K562 (cell line): ENCODE results near the gene LRRC39. TPM values are rescaled to one million over a fixed set of nuclear protein-coding genes. Genes with fewer than 3 reads are reported as not detected.

Experiments used
- ATF7 ChIP-seq: fragments of 450-650 bp; IDR thresholded peaks from 2 replicates; pipeline ENCODE4 v1.7.1; 2014; ENCODE audit warnings: mild to moderate bottlenecking, moderate library complexity
- BHLHE40 ChIP-seq: IDR thresholded peaks from 2 replicates; pipeline ENCODE4 v1.6.1; 2011; ENCODE audit warnings: low read length, improper control_type of control experiment
- C11orf30 ChIP-seq: fragments of 450-650 bp; IDR thresholded peaks from 2 replicates; pipeline ENCODE4 v1.6.1; 2016; ENCODE audit warnings: low read depth, mild to moderate bottlenecking
- CTBP1 ChIP-seq: fragments of 450-650 bp; IDR thresholded peaks from 2 replicates; pipeline ENCODE4 v1.6.1; 2016; ENCODE audit warnings: borderline replicate concordance
- DDX20 ChIP-seq: fragments of 450-650 bp; IDR thresholded peaks from 2 replicates; pipeline ENCODE4 v1.6.1; 2016; ENCODE audit warnings: missing genetic modification characterization, low read depth, mild to moderate bottlenecking, missing compliant biosample characterization, moderate library complexity
- E2F4 ChIP-seq: sonication (generic); formaldehyde crosslinking; IDR thresholded peaks from 2 replicates; pipeline ENCODE4 v1.8.0; 2022; ENCODE audit warnings: mild to moderate bottlenecking, low read depth, missing genetic modification reagents
- E4F1 ChIP-seq: fragments of 250-450 bp; sonication (Bioruptor Pico); IDR thresholded peaks from 2 replicates; pipeline ENCODE4 v1.5.0; 2021; ENCODE audit warnings: mild to moderate bottlenecking, borderline replicate concordance
- FOXO4 ChIP-seq: fragments of 450-650 bp; formaldehyde crosslinking; IDR thresholded peaks from 2 replicates; pipeline ENCODE4 v1.4.0; 2020; ENCODE audit warnings: mild to moderate bottlenecking, moderate library complexity
- GABPB1 ChIP-seq: sonication (generic); formaldehyde crosslinking; IDR thresholded peaks from 2 replicates; pipeline ENCODE4 v1.8.0; 2022; ENCODE audit warnings: mild to moderate bottlenecking, missing genetic modification reagents
- GTF2F1 ChIP-seq: IDR thresholded peaks from 2 replicates; pipeline ENCODE4 v1.6.1; 2011; ENCODE audit warnings: low read depth, low read length, improper control_type of control experiment
- HDAC1 ChIP-seq, 2 experiments: fragments of 450-650 bp; IDR thresholded peaks; 2 replicates each; pipeline ENCODE4 v1.6.1; 2016 to 2017; ENCODE audit warnings: inconsistent platforms in 1 of 2, mild to moderate bottlenecking in 1 of 2, moderate library complexity in 1 of 2
- HNRNPK ChIP-seq: fragments of 200-400 bp; formaldehyde crosslinking; IDR thresholded peaks from one replicate; pipeline ENCODE4 v1.6.1; 2018; ENCODE audit warnings: mild to moderate bottlenecking, low read depth, low read length; ENCODE audit not compliant: poor library complexity, severe bottlenecking
- KAT7 ChIP-seq: sonication (generic); formaldehyde crosslinking; IDR thresholded peaks from 2 replicates; pipeline ENCODE4 v1.8.0; 2022; ENCODE audit warnings: missing genetic modification reagents, mild to moderate bottlenecking, borderline replicate concordance
- LEF1 ChIP-seq: fragments of 450-650 bp; IDR thresholded peaks from 2 replicates; pipeline ENCODE4 v1.6.1; 2016; ENCODE audit warnings: mild to moderate bottlenecking
- MAFG ChIP-seq: fragments of 450-650 bp; conservative IDR thresholded peaks from 2 replicates; pipeline ENCODE4 v1.6.1; 2016; ENCODE audit warnings: missing genetic modification characterization, missing compliant biosample characterization
- NCOR1 ChIP-seq: fragments of 450-650 bp; IDR thresholded peaks from 2 replicates; pipeline ENCODE4 v1.6.1; 2016; ENCODE audit warnings: mild to moderate bottlenecking, moderate library complexity
- TAL1 ChIP-seq: fragments of 450-650 bp; IDR thresholded peaks from 2 replicates; pipeline ENCODE4 v1.6.1; 2016; ENCODE audit warnings: mild to moderate bottlenecking
- TCF7 ChIP-seq: sonication (generic); IDR thresholded peaks from 2 replicates; pipeline ENCODE4 v1.6.1; 2016; ENCODE audit warnings: antibody characterized with exemption, borderline replicate concordance
- ZEB2 ChIP-seq: fragments of 450-650 bp; IDR thresholded peaks from 2 replicates; pipeline ENCODE4 v1.6.1; 2016
- ZNF384 ChIP-seq: IDR thresholded peaks from 2 replicates; pipeline ENCODE4 v1.6.1; 2012; ENCODE audit warnings: low read depth, low read length, improper control_type of control experiment
- ZNF584 ChIP-seq: fragments of 200-800 bp; sonication (Bioruptor generic); IDR thresholded peaks from 2 replicates; pipeline ENCODE4 v1.6.1; 2016; ENCODE audit warnings: low read depth, mild to moderate bottlenecking, missing genetic modification characterization, missing compliant biosample characterization
- polyA plus RNA-seq, 8 experiments: library from polyadenylated mRNA; depleted of rRNA in 4 of 8; stranded (reverse) in 5 of 8; unstranded in 3 of 8; fragments of >200 nt; fragmentation: Nextera tagmentation in 2 of 8; fragmentation: Illumina TruSeq in 1 of 8; extraction: Ambion mirVana in 2 of 8; extraction: Trizol in 1 of 8; gene quantifications; 2 replicates each; pipeline versions ENCODE4 v1.2.1 to v1.2.3, GENCODE V29; 2011 to 2014; ENCODE audit warnings: inconsistent platforms in 1 of 8, missing spikeins in 1 of 8
- total RNA-seq, 7 experiments: library from RNA; depleted of rRNA in 6 of 7; stranded (reverse); fragments of >200 nt in 6 of 7; fragmentation: Illumina TruSeq in 2 of 7; extraction: Trizol in 2 of 7; gene quantifications; 2 replicates each; pipeline versions ENCODE4 v1.2.1 to v1.2.3, GENCODE V29; 2011 to 2021; ENCODE audit warnings: low replicate concordance in 1 of 7
- TF ChIP-seq, protein P1 (sequence below): IDR thresholded peaks from 2 replicates; pipeline ENCODE4 v1.6.1; 2014; ENCODE audit warnings: antibody characterized with exemption

LRRC39 gene
- total and polyA plus RNA-seq, 9 of the 15 experiments (the other 6 are each of a cell fraction or from before 2014, with no cell fraction given): 1.00 to 3.1 (median 1.3) TPM

DNA sequence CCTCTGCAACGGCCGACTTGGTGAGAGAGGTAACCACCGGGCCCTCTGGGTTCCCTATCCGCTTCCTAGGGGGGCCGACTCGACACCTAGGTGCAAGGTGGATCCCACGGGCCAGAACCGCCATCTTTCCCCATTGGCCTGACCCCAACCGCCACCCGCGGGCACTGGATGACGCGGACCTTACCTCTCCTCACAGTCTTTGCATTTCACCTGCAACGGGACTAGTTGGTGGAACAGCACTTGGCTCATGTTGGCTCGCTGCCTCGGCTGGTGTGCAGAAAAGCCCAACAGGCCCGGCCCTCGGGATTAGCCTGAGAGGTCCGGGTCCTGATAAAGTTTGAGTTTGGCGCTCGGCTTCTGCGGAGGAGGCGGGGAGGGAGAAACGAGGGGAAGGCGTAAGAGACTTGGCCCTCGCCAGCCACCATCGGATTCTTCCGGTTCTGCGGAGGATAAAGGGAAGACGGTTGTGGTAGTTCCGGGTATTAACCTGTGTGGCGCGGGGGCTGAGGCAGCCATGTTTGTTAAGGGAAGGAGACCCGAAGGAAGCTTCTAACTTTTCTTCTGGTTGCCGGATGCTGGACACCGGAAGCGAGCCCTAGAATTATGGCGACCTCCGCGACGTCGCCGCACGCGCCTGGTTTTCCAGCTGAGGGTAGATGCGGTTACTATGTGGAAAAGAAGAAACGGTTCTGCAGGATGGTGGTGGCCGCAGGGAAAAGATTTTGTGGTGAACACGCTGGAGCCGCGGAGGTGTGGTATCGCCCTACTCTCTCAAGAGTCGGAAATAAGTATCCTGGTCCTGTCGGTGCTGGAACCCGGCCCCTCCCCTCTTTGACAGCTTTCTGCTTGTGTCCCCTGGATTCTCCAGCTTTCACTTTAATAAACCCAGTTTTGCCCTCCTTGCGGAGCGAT lies 45.2 kb downstream of the LRRC39 start, which contains the start of the genes SASS6 and TRMT13 (continued):
- TF ChIP-seq, protein P1, sequence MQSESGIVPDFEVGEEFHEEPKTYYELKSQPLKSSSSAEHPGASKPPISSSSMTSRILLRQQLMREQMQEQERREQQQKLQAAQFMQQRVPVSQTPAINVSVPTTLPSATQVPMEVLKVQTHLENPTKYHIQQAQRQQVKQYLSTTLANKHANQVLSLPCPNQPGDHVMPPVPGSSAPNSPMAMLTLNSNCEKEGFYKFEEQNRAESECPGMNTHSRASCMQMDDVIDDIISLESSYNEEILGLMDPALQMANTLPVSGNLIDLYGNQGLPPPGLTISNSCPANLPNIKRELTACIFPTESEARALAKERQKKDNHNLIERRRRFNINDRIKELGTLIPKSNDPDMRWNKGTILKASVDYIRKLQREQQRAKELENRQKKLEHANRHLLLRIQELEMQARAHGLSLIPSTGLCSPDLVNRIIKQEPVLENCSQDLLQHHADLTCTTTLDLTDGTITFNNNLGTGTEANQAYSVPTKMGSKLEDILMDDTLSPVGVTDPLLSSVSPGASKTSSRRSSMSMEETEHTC: no peak
- TF ChIP-seq BHLHE40 (peak; percentile 53; the same call in 1 of the 2 replicates), ZNF384 (peak; percentile 24; the same call in 1 of the 2 replicates), TCF7 (peak; percentile 74; the same call in 1 of the 2 replicates), E4F1 (no peak), C11orf30 (peak; percentile 81), MAFG (tag) (no peak), HNRNPK (no peak), HDAC1 (IDR thresholded peaks at IDR 0.05) (peak; percentile 51 to 99; a peak in 2 of 4 replicates), ZEB2 (peak; percentile 57; the same call in 1 of the 2 replicates), ZNF584 (CRISPR knock-in tag) (no peak), ATF7 (peak; percentile 89), E2F4 (CRISPR knock-in tag) (peak; percentile 97), DDX20 (no peak), FOXO4 (CRISPR knock-in tag) (no peak), TAL1 (peak; percentile 3; the same call in 1 of the 2 replicates), GTF2F1 (no peak), CTBP1 (peak; percentile 68; the same call in 1 of the 2 replicates), GABPB1 (CRISPR knock-in tag) (peak; percentile 94), KAT7 (CRISPR knock-in tag) (no peak), LEF1 (peak; percentile 65; the same call in 1 of the 2 replicates), NCOR1 (peak; percentile 47; the same call in 1 of the 2 replicates)
